Neural cell (in vitro differentiated cells): ENCODE results near the gene RAD50. TPM values are rescaled to one million over a fixed set of nuclear protein-coding genes. Genes with fewer than 3 reads are reported as not detected.

Experiments
- H2AFZ ChIP-seq: fragments of 200-600, 300-800 bp; sonication (generic), shearing (Covaris generic); 2 replicates; pipeline ENCODE4 v1.6.0; 2014; ENCODE audit warnings: low read depth, mild to moderate bottlenecking, antibody characterized with exemption, low read length, moderate library complexity
- H3F3A ChIP-seq: fragments of 200-600 bp; shearing (Covaris generic); 2 replicates; pipeline ENCODE4 v1.6.1; 2016; ENCODE audit warnings: mild to moderate bottlenecking, moderate library complexity, mixed read lengths, antibody characterized with exemption, low read length; ENCODE audit not compliant: insufficient read depth, poor library complexity, severe bottlenecking
- H3K27ac ChIP-seq: fragments of 200-600, 300-800 bp; sonication (generic), shearing (Covaris generic); 2 replicates; pipeline ENCODE4 v1.5.1; 2014; ENCODE audit warnings: mild to moderate bottlenecking, low read length, moderate library complexity
- H3K27me3 ChIP-seq: fragments of 300-800, 200-600 bp; sonication (generic), shearing (Covaris generic); 2 replicates; pipeline ENCODE4 v1.6.0; 2014; ENCODE audit warnings: mild to moderate bottlenecking, low read depth, low read length, moderate library complexity; ENCODE audit not compliant: insufficient read depth
- H3K36me3 ChIP-seq: fragments of 300-800, 200-600 bp; sonication (generic), shearing (Covaris generic); 2 replicates; pipeline ENCODE4 v1.5.1; 2014; ENCODE audit warnings: mild to moderate bottlenecking, antibody characterized with exemption, low read length, moderate library complexity; ENCODE audit not compliant: insufficient read depth
- H3K4me2 ChIP-seq: fragments of 300-800, 200-600 bp; sonication (generic), shearing (Covaris generic); 2 replicates; pipeline ENCODE4 v1.6.0; 2014; ENCODE audit warnings: mild to moderate bottlenecking, low read length
- H3K4me3 ChIP-seq: fragments of 300-800, 200-600 bp; sonication (generic), shearing (Covaris generic); 2 replicates; pipeline ENCODE4 v1.5.1; 2014; ENCODE audit warnings: mild to moderate bottlenecking, low read length, moderate library complexity
- H3K79me2 ChIP-seq: fragments of 200-600 bp; shearing (Covaris generic); replicated peaks from 2 replicates; pipeline ENCODE4 v1.6.0; 2014; ENCODE audit warnings: mild to moderate bottlenecking, low read length, moderate library complexity; ENCODE audit not compliant: insufficient read depth
- H3K9ac ChIP-seq: fragments of 300-800, 200-600 bp; sonication (generic), shearing (Covaris generic); 2 replicates; pipeline ENCODE4 v1.6.1; 2016; ENCODE audit warnings: mild to moderate bottlenecking, low read length, mixed read lengths
- H3K9me2 ChIP-seq: fragments of 200-600 bp; shearing (Covaris generic); 2 replicates; pipeline ENCODE4 v1.6.1; 2016; ENCODE audit warnings: mild to moderate bottlenecking, low read length, mixed read lengths; ENCODE audit not compliant: insufficient read depth
- H3K9me3 ChIP-seq: fragments of 200-600, 300-800 bp; sonication (generic), shearing (Covaris generic); 2 replicates; pipeline ENCODE4 v1.6.1; 2016; ENCODE audit warnings: mild to moderate bottlenecking, mixed run types, low read length, moderate library complexity, mixed read lengths
- H4K20me1 ChIP-seq: fragments of 200-600 bp; shearing (Covaris generic); 2 replicates; pipeline ENCODE4 v1.6.1; 2016; ENCODE audit warnings: mild to moderate bottlenecking, mixed run types; ENCODE audit not compliant: insufficient read depth
- CTCF ChIP-seq: fragments of 450-650 bp; IDR thresholded peaks from 2 replicates; pipeline ENCODE4 v1.5.1; 2014; ENCODE audit warnings: antibody characterized with exemption, mild to moderate bottlenecking, moderate library complexity; ENCODE audit not compliant: poor library complexity, severe bottlenecking
- EP300 ChIP-seq: fragments of 450-650 bp; conservative IDR thresholded peaks from 2 replicates; pipeline ENCODE4 v1.6.1; 2014; ENCODE audit warnings: antibody characterized with exemption, mild to moderate bottlenecking, moderate library complexity; ENCODE audit not compliant: poor library complexity, severe bottlenecking
- EZH2 ChIP-seq: fragments of 200-600, 300-800 bp; shearing (Covaris generic), sonication (generic); IDR thresholded peaks from 2 replicates; pipeline ENCODE4 v1.6.1; 2014; ENCODE audit warnings: antibody characterized with exemption, low read length, borderline replicate concordance, mild to moderate bottlenecking; ENCODE audit not compliant: insufficient read depth, poor library complexity, severe bottlenecking
- MXI1 ChIP-seq: fragments of 450-650 bp; conservative IDR thresholded peaks from 2 replicates; pipeline ENCODE4 v1.6.1; 2014; ENCODE audit warnings: antibody characterized with exemption, mild to moderate bottlenecking; ENCODE audit not compliant: poor library complexity, severe bottlenecking
- POLR2AphosphoS5 ChIP-seq: IDR thresholded peaks from 2 replicates; pipeline ENCODE4 v1.6.1; 2012
- RAD21 ChIP-seq: fragments of 450-650 bp; conservative IDR thresholded peaks from 2 replicates; pipeline ENCODE4 v1.6.1; 2014; ENCODE audit warnings: antibody characterized with exemption, mild to moderate bottlenecking, moderate library complexity
- REST ChIP-seq: IDR thresholded peaks from 2 replicates; pipeline ENCODE4 v1.6.1; 2012; ENCODE audit warnings: borderline replicate concordance
- SMC3 ChIP-seq: fragments of 450-650 bp; conservative IDR thresholded peaks from 2 replicates; pipeline ENCODE4 v1.6.1; 2014; ENCODE audit warnings: antibody characterized with exemption, mild to moderate bottlenecking, moderate library complexity; ENCODE audit not compliant: poor library complexity
- TAF1 ChIP-seq: IDR thresholded peaks from 2 replicates; pipeline ENCODE4 v1.6.1; 2012; ENCODE audit warnings: low read depth
- polyA plus RNA-seq: library from polyadenylated mRNA; depleted of rRNA; stranded (reverse); fragments of >200 nt; gene quantifications from 2 replicates; pipeline ENCODE4 v1.2.3, GENCODE V29; 2014

The RAD50 gene
- polyA plus RNA-seq, 1 donor from 2014 or later = 6.7 TPM

DNA sequence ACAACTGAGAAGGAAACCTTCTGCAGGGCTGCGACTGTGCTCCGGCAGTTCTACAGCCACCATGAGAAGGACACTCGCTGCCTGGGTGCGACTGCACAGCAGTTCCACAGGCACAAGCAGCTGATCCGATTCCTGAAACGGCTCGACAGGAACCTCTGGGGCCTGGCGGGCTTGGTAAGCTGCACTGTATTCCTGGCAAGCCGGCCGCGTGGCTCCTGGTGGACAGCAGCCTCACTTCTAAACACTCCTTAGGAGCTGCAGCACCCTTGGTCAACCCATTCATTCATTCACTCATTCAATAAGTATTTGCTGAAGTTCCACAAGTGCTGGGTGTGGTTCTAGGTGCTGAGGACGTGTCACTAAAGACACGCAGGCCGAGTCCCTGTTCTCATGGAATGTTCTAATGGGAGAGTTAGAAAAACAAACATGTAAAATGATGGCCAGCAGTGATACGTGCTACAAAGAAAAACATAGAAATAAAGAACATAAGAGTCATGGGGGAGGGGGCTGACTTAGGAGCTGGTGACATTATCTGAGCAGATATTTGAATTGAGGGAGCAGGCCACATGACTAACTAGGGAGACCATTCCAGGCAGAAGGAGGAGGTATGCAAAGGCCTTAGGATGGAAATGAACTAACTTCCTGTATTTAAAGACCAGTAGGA is 123.1 kb downstream of the RAD50 start:
- Histone ChIP-seq H3K9me2 (no peaks in the 10 kb centered on the region), H4K20me1 (no peaks in the 10 kb centered on the region), H3K27me3 (no peaks in the 10 kb centered on the region), H3K9me3 (no peaks in the 10 kb centered on the region), H3K4me3 (no peak overlapping the region), H3K27ac (no peak overlapping the region), H3K4me2 (no peak overlapping the region), H3K79me2 (no peaks in the 10 kb centered on the region), H3K36me3 (no peaks in the 10 kb centered on the region), H2AFZ (no peak overlapping the region), H3K9ac (no peak overlapping the region), H3F3A (no peaks in the 10 kb centered on the region)
- TF ChIP-seq CTCF (no peak), RAD21 (no peak), MXI1 (no peak), REST (no peak), SMC3 (no peak), POLR2AphosphoS5 (no peak), EZH2 (no peak), TAF1 (no peak), EP300 (no peak)

GRCh38 chr5:132680780-132681475 is 124.2 kb downstream of the RAD50 start:
- H3K4me3 ChIP-seq = no peak overlapping the region
- H4K20me1 ChIP-seq = no peaks in the 10 kb centered on the region
- H3K27me3 ChIP-seq = no peaks in the 10 kb centered on the region
- no peak for TF ChIP-seq REST
- TF ChIP-seq SMC3 = no peak
- TF ChIP-seq MXI1 = no peak
- no peak for TF ChIP-seq RAD21
- TF ChIP-seq TAF1 = no peak
- H3K9me3 ChIP-seq = no peaks in the 10 kb centered on the region
- H2AFZ ChIP-seq = no peak overlapping the region
- H3K36me3 ChIP-seq = no peaks in the 10 kb centered on the region
- H3K4me2 ChIP-seq = no peak overlapping the region
- H3K9me2 ChIP-seq = no peaks in the 10 kb centered on the region
- H3F3A ChIP-seq = no peaks in the 10 kb centered on the region
- H3K9ac ChIP-seq = no peak overlapping the region
- H3K27ac ChIP-seq = no peak overlapping the region
- no peaks in the 10 kb centered on the region for H3K79me2 ChIP-seq
